OCI-LY1 (cell line): ENCODE data around the gene CD38.

ENCODE experiments used
- CTCF ChIP-seq: fragments of 200-600 bp; sonication (generic), shearing (Covaris generic); IDR thresholded peaks from 2 replicates; pipeline ENCODE4 v1.5.1; 2017; ENCODE audit warnings: mild to moderate bottlenecking, antibody characterized with exemption, low read length, moderate library complexity, mixed read lengths
- EZH2 ChIP-seq: fragments of 200-600 bp; sonication (generic), shearing (Covaris generic); IDR thresholded peaks from 2 replicates; pipeline ENCODE4 v1.8.0; 2017; ENCODE audit warnings: borderline replicate concordance, mixed run types, mild to moderate bottlenecking, antibody characterized with exemption, low read length, moderate library complexity, mixed read lengths

GRCh38 chr4:15805583-15806517 lies 27.7 kb downstream of the CD38 start:
- TF ChIP-seq CTCF (peak; percentile 63), EZH2 (no peak)
